IPS DF 6.9 (cell line): Measurements from ENCODE around the gene CLUH.

Source experiments
- DNase-seq: peaks from one replicate; pipeline ENCODE4 v3.0.0-alpha.2; 2013; ENCODE audit warnings: low read depth, low spot score
- H3K27ac ChIP-seq: one replicate; pipeline ENCODE4 v1.5.1; 2013; ENCODE audit warnings: low read length, control low read depth
- H3K27me3 ChIP-seq: 2 replicates; pipeline ENCODE4 v1.6.1; 2013; ENCODE audit warnings: mild to moderate bottlenecking, low read length; ENCODE audit not compliant: control insufficient read depth, insufficient read depth
- H3K36me3 ChIP-seq: 2 replicates; pipeline ENCODE4 v1.6.1; 2013; ENCODE audit warnings: low read length; ENCODE audit not compliant: control insufficient read depth, insufficient read depth
- H3K4me1 ChIP-seq: 2 replicates; pipeline ENCODE4 v1.6.1; 2013; ENCODE audit warnings: low read length; ENCODE audit not compliant: control insufficient read depth, insufficient read depth
- H3K4me3 ChIP-seq: 2 replicates; pipeline ENCODE4 v1.5.1; 2013; ENCODE audit warnings: mild to moderate bottlenecking, low read length
- H3K9me3 ChIP-seq: 2 replicates; pipeline ENCODE4 v1.6.1; 2013; ENCODE audit warnings: low read length, inconsistent platforms; ENCODE audit not compliant: control insufficient read depth, insufficient read depth
- WGBS: extraction: QIAGEN DNeasy Blood & Tissue Kit; methylation state at CpG from one replicate; pipeline ENCODE4 v1.1.7; 2013; ENCODE audit warnings: mixed read lengths, missing lambda C conversion rate; ENCODE audit not compliant: insufficient read length, insufficient coverage; 5-methylcytosine and 5-hydroxymethylcytosine counted together

The CLUH gene

GRCh38 chr17:2719861-2720260 lies 8.3 kb upstream of the CLUH start:
- Histone ChIP-seq H3K27ac (no peak overlapping the region), H3K27me3 (no peaks in the 10 kb centered on the region), H3K9me3 (no peaks in the 10 kb centered on the region), H3K4me1 (peaks cover 4% of the 10 kb centered on the region), H3K4me3 (no peak overlapping the region), H3K36me3 (no peaks in the 10 kb centered on the region; the same call in 1 of the 2 replicates)
- no peak for DNase-seq
- WGBS, result no CpG with 5 or more reads among the region's 4 CpGs

DNA sequence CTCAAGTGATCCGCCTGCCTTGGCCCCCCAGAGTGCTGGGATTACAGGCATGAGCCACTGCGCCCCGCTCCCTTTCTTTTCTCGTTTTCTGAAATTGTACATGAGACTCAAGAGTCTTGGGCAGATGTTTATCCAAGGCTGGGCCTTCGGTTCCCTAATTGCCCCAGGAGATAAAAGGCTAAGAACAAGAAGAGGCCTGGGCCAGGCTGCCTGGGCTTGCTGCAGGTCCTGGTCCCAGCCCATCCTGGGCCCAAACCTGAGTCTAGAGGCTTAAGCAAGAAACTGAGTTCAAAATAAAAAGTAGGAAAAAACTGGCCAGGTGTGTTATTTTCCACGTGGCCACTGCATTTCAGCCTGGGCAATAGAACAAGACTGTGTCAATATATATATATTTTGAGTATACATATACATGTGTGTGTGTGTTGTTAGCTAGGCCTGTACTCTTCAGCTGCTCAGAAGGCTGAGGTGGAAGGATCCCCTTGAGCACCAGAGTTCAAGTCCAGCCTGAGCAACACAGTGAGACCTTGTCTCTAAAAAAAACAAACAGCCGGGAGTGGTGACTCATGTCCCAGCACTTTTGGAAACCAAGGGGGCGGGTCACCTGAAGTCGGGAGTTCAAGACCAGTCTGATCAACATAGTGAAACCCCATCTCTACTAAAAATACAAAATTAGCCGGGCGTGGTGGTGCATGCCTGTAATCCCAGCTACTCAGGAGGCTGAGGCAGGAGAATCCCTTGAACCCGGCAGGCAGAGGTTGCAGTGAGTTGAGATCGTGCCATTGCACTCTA lies 6.8 kb upstream of the CLUH start:
- Histone ChIP-seq H3K4me1 (peaks cover 4% of the 10 kb centered on the region), H3K27me3 (no peaks in the 10 kb centered on the region), H3K36me3 (no peaks in the 10 kb centered on the region), H3K4me3 (no peak overlapping the region), H3K9me3 (no peaks in the 10 kb centered on the region), H3K27ac (no peak overlapping the region)
- WGBS, result no CpG with 5 or more reads among the region's 13 CpGs
- DNase-seq, result no peak

- DNase-seq, result no peak
- H3K27me3 ChIP-seq, result no peaks in the 10 kb centered on the region
- H3K27ac ChIP-seq, result no peak overlapping the region
- H3K36me3 ChIP-seq, result no peaks in the 10 kb centered on the region
- H3K4me1 ChIP-seq, result peaks cover 7% of the 10 kb centered on the region; the same call in 1 of the 2 replicates
- no CpG with 5 or more reads among the region's 5 CpGs for WGBS
- H3K9me3 ChIP-seq, result no peaks in the 10 kb centered on the region
- no peak overlapping the region for H3K4me3 ChIP-seq
These were observed 5.1 kb upstream of the CLUH start for GRCh38 chr17:2716649-2717048.

DNA sequence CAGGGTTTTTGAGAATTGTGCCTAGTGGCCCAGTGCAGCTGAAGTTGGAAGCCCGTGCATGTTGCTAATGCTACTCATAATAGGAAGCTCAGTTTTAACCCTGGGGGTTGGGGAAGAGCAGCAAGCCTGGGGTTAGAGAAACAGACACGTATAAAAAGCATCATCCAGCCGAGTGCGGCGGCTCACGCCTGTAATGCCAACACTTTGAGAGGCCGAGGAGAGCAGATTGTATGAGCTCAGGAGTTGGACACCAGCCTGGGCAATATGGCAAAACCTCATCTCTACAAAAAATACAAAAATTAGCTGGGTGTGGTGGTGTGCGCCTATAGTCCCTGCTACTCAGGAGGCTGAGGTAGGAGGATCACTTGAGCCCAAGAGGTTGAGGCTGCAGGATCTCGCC lies 2.3 kb upstream of the CLUH start:
- H3K27me3 ChIP-seq, result no peaks in the 10 kb centered on the region
- no peak for DNase-seq
- H3K9me3 ChIP-seq, result no peaks in the 10 kb centered on the region
- H3K4me3 ChIP-seq, result no peak overlapping the region
- no CpG with 5 or more reads among the region's 9 CpGs for WGBS
- H3K36me3 ChIP-seq, result no peaks in the 10 kb centered on the region
- no peak overlapping the region for H3K27ac ChIP-seq
- H3K4me1 ChIP-seq, result peaks cover 6% of the 10 kb centered on the region; the same call in 1 of the 2 replicates

- Histone ChIP-seq H3K36me3 (no peaks in the 10 kb centered on the region; the same call in 1 of the 2 replicates), H3K9me3 (no peaks in the 10 kb centered on the region), H3K4me3 (no peak overlapping the region), H3K27me3 (no peaks in the 10 kb centered on the region), H3K27ac (no peak overlapping the region), H3K4me1 (peaks cover 6% of the 10 kb centered on the region; the same call in 1 of the 2 replicates)
- WGBS, result no CpG with 5 or more reads among the region's 36 CpGs
- no peak for DNase-seq
These were observed 908 bp upstream of the CLUH start for GRCh38 chr17:2712300-2713043.

DNA sequence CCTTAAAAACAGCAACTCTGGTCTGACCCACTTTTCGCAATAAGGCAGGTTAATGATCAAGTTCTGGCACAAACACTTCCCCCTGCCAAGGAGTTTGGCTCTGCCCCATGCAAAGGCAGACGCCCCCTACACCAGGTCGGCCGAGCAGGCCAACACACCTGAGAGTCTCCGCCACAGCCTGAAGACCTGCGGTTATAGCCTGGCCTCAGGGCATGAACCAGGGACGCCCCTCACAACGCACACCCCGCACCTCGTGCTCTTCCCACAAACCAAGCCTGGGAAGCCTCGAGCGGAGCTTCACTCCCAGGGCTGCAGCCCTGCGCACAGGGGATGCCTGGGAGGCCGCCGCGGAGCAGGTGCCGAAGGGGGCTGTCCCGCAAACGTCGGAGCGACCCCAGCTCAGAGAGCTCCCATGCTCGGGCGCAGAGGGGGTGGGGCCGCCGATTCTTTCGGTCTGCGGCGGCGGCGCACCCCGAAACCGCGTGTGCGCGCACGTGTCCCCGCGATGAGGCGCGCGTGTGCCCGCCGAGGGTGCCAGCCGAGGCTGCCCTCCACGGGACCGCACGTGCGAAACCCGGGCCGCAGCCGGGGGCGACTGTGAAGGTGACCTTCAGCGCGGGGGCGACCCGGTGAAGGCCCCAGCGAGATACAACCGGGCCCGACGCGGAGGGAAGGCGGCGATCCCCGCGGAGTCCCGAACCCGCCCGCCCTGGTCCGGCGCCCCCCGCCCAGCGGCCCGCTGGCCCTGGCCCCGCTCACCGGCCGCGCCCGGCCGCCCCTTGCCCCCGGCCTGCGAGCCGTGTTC lies 559 bp downstream of the CLUH start:
- H3K27me3 ChIP-seq, result no peaks in the 10 kb centered on the region
- peak overlapping the region; percentile 76; the same call in 1 of the 2 replicates for H3K4me3 ChIP-seq
- H3K4me1 ChIP-seq, result peaks cover 6% of the 10 kb centered on the region
- DNase-seq, result no peak
- H3K36me3 ChIP-seq, result no peaks in the 10 kb centered on the region; the same call in 1 of the 2 replicates
- WGBS, result no CpG with 5 or more reads among the region's 82 CpGs
- no peak overlapping the region for H3K27ac ChIP-seq
- no peaks in the 10 kb centered on the region for H3K9me3 ChIP-seq

- WGBS, result no CpG with 5 or more reads among the region's 16 CpGs
- Histone ChIP-seq H3K9me3 (no peaks in the 10 kb centered on the region), H3K36me3 (no peaks in the 10 kb centered on the region; the same call in 1 of the 2 replicates), H3K4me1 (peaks cover 6% of the 10 kb centered on the region), H3K27ac (no peak overlapping the region), H3K27me3 (no peaks in the 10 kb centered on the region), H3K4me3 (peak overlapping the region; percentile 76; the same call in 1 of the 2 replicates)
- no peak for DNase-seq
These were observed 1.3 kb downstream of the CLUH start for GRCh38 chr17:2710071-2710802.

DNA sequence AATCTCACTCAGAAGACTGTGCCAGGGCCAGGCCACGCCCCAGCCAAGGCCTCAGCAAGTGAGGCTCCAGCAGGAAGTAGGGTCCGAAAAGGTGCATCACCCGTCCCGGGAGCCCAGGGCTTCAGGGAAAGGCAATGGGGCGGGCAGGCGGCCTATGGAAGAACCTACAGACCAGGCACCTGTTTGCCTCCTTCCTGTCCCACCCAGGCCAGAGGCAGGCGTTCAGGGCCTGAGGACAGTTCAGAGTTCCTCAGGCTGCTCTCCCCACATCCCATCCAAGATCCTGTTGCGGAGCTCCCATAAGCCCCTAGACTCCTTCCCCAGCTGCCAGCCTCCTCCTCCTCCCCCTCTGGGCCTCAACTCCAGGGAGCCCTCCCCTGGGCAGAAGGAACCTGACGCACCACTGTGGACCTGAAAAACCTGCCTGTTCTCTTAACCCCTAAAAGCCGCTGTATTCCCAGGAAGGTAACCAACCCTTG lies 2.3 kb downstream of the CLUH start:
- Histone ChIP-seq H3K27me3 (no peaks in the 10 kb centered on the region), H3K4me1 (peaks cover 6% of the 10 kb centered on the region), H3K27ac (no peak overlapping the region), H3K36me3 (no peaks in the 10 kb centered on the region; the same call in 1 of the 2 replicates), H3K9me3 (no peaks in the 10 kb centered on the region), H3K4me3 (no peak overlapping the region)
- no peak for DNase-seq
- WGBS, result no CpG with 5 or more reads among the region's 10 CpGs

- Histone ChIP-seq H3K9me3 (no peaks in the 10 kb centered on the region), H3K4me3 (no peak overlapping the region), H3K27ac (no peak overlapping the region), H3K4me1 (peaks cover 6% of the 10 kb centered on the region), H3K27me3 (no peaks in the 10 kb centered on the region), H3K36me3 (no peaks in the 10 kb centered on the region; the same call in 1 of the 2 replicates)
- WGBS, result no CpG with 5 or more reads among the region's 21 CpGs
- DNase-seq, result no peak
These were observed 2.9 kb downstream of the CLUH start for GRCh38 chr17:2708585-2709182.
